CD14-positive monocyte (primary cell): ENCODE data around the gene RNF212. TPM values are rescaled to one million over a fixed set of nuclear protein-coding genes. Genes with fewer than 3 reads are reported as not detected.

Experiments
- DNase-seq, 3 donors: peaks; one replicate each; pipeline ENCODE4 v3.0.0-alpha.2; 2011 to 2022
- H2AFZ ChIP-seq: 2 replicates; pipeline ENCODE4 v1.6.0; 2012; ENCODE audit warnings: mild to moderate bottlenecking, low read depth, low read length, inconsistent platforms; ENCODE audit not compliant: insufficient read depth, poor library complexity, severe bottlenecking
- H3K27ac ChIP-seq, 2 donors: 1 replicate in 1 of 2; 2 replicates in 1 of 2; pipeline ENCODE4 v1.5.1; 2012 to 2013; ENCODE audit warnings: low read length in 2 of 2, control low read depth in 1 of 2, inconsistent platforms in 1 of 2, low read depth in 1 of 2, mild to moderate bottlenecking in 1 of 2
- H3K27me3 ChIP-seq, 2 donors: one replicate each; pipeline versions ENCODE4 v1.6.0 to v1.6.1; 2011 to 2013; ENCODE audit warnings: low read length in 2 of 2; ENCODE audit not compliant: control insufficient read depth in 2 of 2, insufficient read depth in 2 of 2
- H3K36me3 ChIP-seq, 2 donors: replicated peaks in 1 of 2; 1 replicate in 1 of 2; 2 replicates in 1 of 2; pipeline versions ENCODE4 v1.5.1 to v1.6.1; 2012 to 2013; ENCODE audit warnings: low read length in 2 of 2, control low read depth in 1 of 2, inconsistent platforms in 1 of 2, mild to moderate bottlenecking in 1 of 2; ENCODE audit not compliant: insufficient read depth in 2 of 2, control insufficient read depth in 1 of 2
- H3K4me1 ChIP-seq, 2 donors: 1 replicate in 1 of 2; 2 replicates in 1 of 2; pipeline versions ENCODE4 v1.5.1 to v1.6.1; 2012 to 2013; ENCODE audit warnings: low read length in 2 of 2, control low read depth in 1 of 2, inconsistent platforms in 1 of 2, mild to moderate bottlenecking in 1 of 2, moderate library complexity in 1 of 2; ENCODE audit not compliant: insufficient read depth in 2 of 2, control insufficient read depth in 1 of 2
- H3K4me2 ChIP-seq: replicated peaks from 2 replicates; pipeline ENCODE3; 2012; ENCODE audit warnings: low read length, moderate library complexity, mild to moderate bottlenecking; ENCODE audit not compliant: poor library complexity, severe bottlenecking; ENCODE audit errors: extremely low read depth
- H3K4me3 ChIP-seq, 3 experiments: fragments of 200-600 bp in 1 of 3; sonication (generic) in 1 of 3; replicated peaks in 1 of 3; 1 replicate in 2 of 3; 2 replicates in 1 of 3; pipeline ENCODE4 v1.5.1; 2011 to 2013; ENCODE audit warnings: low read length in 3 of 3, mild to moderate bottlenecking in 3 of 3, control low read depth in 2 of 3, low read depth in 2 of 3, inconsistent platforms in 1 of 3, moderate library complexity in 1 of 3
- H3K79me2 ChIP-seq: 2 replicates; pipeline ENCODE4 v1.6.0; 2012; ENCODE audit warnings: mild to moderate bottlenecking, control low read depth, inconsistent platforms, low read length, moderate library complexity; ENCODE audit not compliant: insufficient read depth
- H3K9ac ChIP-seq: 2 replicates; pipeline ENCODE4 v1.6.0; 2017; ENCODE audit warnings: low read length, mild to moderate bottlenecking; ENCODE audit not compliant: insufficient read depth, poor library complexity, severe bottlenecking
- H3K9me3 ChIP-seq, 2 donors: replicated peaks in 1 of 2; 1 replicate in 1 of 2; 2 replicates in 1 of 2; pipeline versions ENCODE4 v1.5.1 to v1.6.1; 2012 to 2013; ENCODE audit warnings: low read length in 2 of 2, control low read depth in 1 of 2; ENCODE audit not compliant: control insufficient read depth in 1 of 2, insufficient read depth in 1 of 2
- H4K20me1 ChIP-seq: 2 replicates; pipeline ENCODE4 v1.6.0; 2012; ENCODE audit warnings: mild to moderate bottlenecking, low read length, control low read depth, moderate library complexity; ENCODE audit not compliant: insufficient read depth
- H3K27ac Mint-ChIP-seq, 7 donors: one replicate each; pipeline ENCODE4 v1.8.0; 2020; ENCODE audit warnings: mild to moderate bottlenecking in 7 of 7, mixed read lengths in 7 of 7, moderate library complexity in 6 of 7, inconsistent platforms in 2 of 7
- H3K27me3 Mint-ChIP-seq, 3 donors: one replicate each; pipeline ENCODE4 v1.8.0; 2021 to 2022; ENCODE audit warnings: low read depth in 3 of 3, mild to moderate bottlenecking in 3 of 3, mixed read lengths in 3 of 3, moderate library complexity in 3 of 3, inconsistent platforms in 1 of 3
- H3K36me3 Mint-ChIP-seq, 2 donors: one replicate each; pipeline ENCODE4 v1.8.0; 2020; ENCODE audit warnings: mixed read lengths in 2 of 2, inconsistent platforms in 1 of 2, mild to moderate bottlenecking in 1 of 2
- H3K4me1 Mint-ChIP-seq: one replicate; pipeline ENCODE4 v1.8.0; 2020; ENCODE audit warnings: mild to moderate bottlenecking, mixed read lengths
- H3K4me3 Mint-ChIP-seq, 2 donors: one replicate each; pipeline ENCODE4 v1.8.0; 2020; ENCODE audit warnings: mild to moderate bottlenecking in 2 of 2, mixed read lengths in 2 of 2, moderate library complexity in 1 of 2
- H3K9me3 Mint-ChIP-seq, 7 donors: one replicate each; pipeline ENCODE4 v1.8.0; 2020 to 2022; ENCODE audit warnings: mixed read lengths in 7 of 7, mild to moderate bottlenecking in 6 of 7, moderate library complexity in 6 of 7, inconsistent platforms in 2 of 7
- WGBS: methylation state at CpG from one replicate; pipeline ENCODE4 v1.1.5; 2013; ENCODE audit warnings: missing lambda C conversion rate; ENCODE audit not compliant: insufficient coverage; 5-methylcytosine and 5-hydroxymethylcytosine counted together
- intact Hi-C, 2 donors: fragments of 100-400 bp; cut with micrococcal nuclease; formaldehyde crosslinking; loops; one replicate each; pipeline versions ENCODE4 v1.15.0 to v1.15.1; 2023
- polyA plus RNA-seq, 3 donors: library from polyadenylated mRNA; depleted of rRNA in 1 of 3; unstranded in 2 of 3; stranded (reverse) in 1 of 3; fragments of 300-500 nt in 2 of 3; fragments of >200 nt in 1 of 3; fragmentation: Illumina TruSeq in 2 of 3; gene quantifications; 1 replicate in 2 of 3; 2 replicates in 1 of 3; pipeline ENCODE4 v1.2.3, GENCODE V29; 2012 to 2021
- TF ChIP-seq, protein P1 (sequence below): fragments of 200-600 bp; IDR thresholded peaks from one replicate; pipeline ENCODE4 v1.8.0; 2022; ENCODE audit warnings: antibody characterized with exemption, mild to moderate bottlenecking

RNF212 gene
- polyA plus RNA-seq, 3 donors, result 0.17 to 0.83 TPM; not detected in 1

DNA sequence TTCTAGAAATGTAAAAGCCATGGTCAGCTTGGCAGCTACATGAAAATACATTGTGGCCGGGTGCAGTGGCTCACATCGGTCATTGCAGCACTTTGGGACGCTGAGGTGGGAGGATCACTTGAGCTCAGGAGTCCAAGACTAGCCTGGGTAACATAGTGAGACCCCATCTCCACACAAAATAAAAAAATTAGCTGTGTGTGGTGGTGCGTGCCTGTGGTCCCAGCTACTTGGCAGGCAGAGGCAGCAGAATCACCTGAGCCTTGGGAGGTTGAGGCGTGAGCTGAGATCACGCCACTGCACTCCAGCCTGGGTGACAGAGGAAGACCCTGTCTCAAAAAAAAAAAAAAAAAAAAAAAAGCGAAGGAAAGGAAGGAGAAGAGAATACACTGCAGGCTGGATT lies 29.0 kb downstream of the RNF212 start:
- 80% methylated on average over 1 of the region's 7 CpGs for WGBS
- Mint-ChIP-seq H3K36me3 (peaks cover 0 to 3% of the 10 kb centered on the region in 2 donors), H3K4me3 (no peak overlapping the region), H3K27ac (peak overlapping the region in 1 of 7 donors; percentile 30), H3K4me1 (peaks cover 26% of the 10 kb centered on the region), H3K9me3 (peaks cover 6 to 24% (median 19%) of the 10 kb centered on the region in 7 donors), H3K27me3 (peaks cover 6 to 11% (median 9%) of the 10 kb centered on the region in 3 donors)
- Histone ChIP-seq H3K27me3 (no peaks in the 10 kb centered on the region), H3K36me3 (no peaks in the 10 kb centered on the region), H4K20me1 (no peaks in the 10 kb centered on the region), H3K9ac (no peak overlapping the region), H3K4me1 (peaks cover 22 to 24% of the 10 kb centered on the region in 2 donors), H2AFZ (no peak overlapping the region), H3K4me3 (no peak overlapping the region), H3K27ac (no peak overlapping the region), H3K9me3 (peaks cover 8 to 15% of the 10 kb centered on the region in 2 donors), H3K4me2 (no peak overlapping the region), H3K79me2 (no peaks in the 10 kb centered on the region)
- intact Hi-C loops, result loop anchor here in 1 of 2 donors (5.0 kb wide), 1 partner anchor 42 kb away; no protein-coding TSS in a partner anchor
- TF ChIP-seq, protein P1, sequence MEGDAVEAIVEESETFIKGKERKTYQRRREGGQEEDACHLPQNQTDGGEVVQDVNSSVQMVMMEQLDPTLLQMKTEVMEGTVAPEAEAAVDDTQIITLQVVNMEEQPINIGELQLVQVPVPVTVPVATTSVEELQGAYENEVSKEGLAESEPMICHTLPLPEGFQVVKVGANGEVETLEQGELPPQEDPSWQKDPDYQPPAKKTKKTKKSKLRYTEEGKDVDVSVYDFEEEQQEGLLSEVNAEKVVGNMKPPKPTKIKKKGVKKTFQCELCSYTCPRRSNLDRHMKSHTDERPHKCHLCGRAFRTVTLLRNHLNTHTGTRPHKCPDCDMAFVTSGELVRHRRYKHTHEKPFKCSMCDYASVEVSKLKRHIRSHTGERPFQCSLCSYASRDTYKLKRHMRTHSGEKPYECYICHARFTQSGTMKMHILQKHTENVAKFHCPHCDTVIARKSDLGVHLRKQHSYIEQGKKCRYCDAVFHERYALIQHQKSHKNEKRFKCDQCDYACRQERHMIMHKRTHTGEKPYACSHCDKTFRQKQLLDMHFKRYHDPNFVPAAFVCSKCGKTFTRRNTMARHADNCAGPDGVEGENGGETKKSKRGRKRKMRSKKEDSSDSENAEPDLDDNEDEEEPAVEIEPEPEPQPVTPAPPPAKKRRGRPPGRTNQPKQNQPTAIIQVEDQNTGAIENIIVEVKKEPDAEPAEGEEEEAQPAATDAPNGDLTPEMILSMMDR, result no peak
- DNase-seq, result no peak

DNA sequence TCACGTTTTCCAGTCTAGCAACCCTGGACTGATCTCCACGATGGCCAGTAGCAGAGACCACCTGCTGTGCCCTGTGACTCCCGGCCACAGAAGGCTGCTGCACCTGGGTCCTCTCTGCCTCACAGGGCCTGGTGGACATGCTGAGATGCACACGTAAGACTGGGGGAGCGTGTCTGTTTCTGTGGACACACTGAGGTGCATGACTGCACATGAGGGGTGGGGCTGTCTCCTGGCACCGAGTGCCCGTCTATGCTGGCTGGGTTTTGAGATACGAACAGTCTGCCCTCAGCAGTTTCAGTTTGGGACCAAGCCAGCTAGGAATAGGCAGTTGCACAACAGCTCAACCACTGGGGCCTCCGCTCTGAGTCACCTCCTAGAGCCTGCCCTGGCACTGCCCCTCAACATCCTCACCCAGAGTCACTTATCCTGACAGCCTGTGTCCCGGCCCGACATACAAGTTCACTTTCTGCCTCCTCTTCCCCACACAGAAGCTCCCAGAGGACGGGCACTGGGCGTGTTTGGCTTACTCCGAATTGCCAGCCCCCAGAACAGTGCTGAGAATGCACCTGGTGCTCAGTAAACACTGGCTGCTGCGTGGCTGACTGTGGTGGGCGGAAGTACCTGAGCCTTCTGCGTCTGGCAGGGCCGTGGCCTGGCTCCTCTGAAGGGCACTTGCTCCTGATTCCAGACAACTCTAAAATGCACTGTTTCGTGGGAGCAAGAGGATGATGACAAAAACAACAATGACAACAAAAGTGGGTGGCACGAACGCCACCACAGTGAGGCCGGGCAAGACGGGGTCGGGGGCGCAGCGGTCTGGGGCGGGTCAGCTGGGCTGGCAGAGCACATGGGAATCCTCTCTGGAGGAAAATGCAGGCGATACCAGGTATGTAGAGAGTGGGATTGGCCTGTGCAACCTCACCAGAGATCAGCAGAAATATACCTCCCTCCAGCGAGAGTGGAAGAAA lies 30.9 kb downstream of the RNF212 start:
- TF ChIP-seq, protein P1, result no peak
- Histone ChIP-seq H2AFZ (peak overlapping the region; percentile 19), H3K4me3 (peak overlapping the region in 1 of 3 experiments; percentile 41), H3K9me3 (peaks cover 0 to 3% of the 10 kb centered on the region in 2 donors), H4K20me1 (no peaks in the 10 kb centered on the region), H3K9ac (peak overlapping the region; percentile 45), H3K27me3 (no peaks in the 10 kb centered on the region), H3K4me1 (peaks cover 22 to 24% of the 10 kb centered on the region in 2 donors), H3K27ac (peak overlapping the region; percentile 30 to 71), H3K79me2 (no peaks in the 10 kb centered on the region), H3K36me3 (no peaks in the 10 kb centered on the region), H3K4me2 (peak overlapping the region; percentile 52)
- Mint-ChIP-seq H3K36me3 (peaks cover 0 to 3% of the 10 kb centered on the region in 2 donors), H3K4me3 (peak overlapping the region; percentile 54 to 77), H3K9me3 (peaks cover 0 to 11% (median under 1%) of the 10 kb centered on the region in 7 donors), H3K4me1 (peaks cover 26% of the 10 kb centered on the region), H3K27me3 (peaks cover 10 to 14% (median 11%) of the 10 kb centered on the region in 3 donors), H3K27ac (peak overlapping the region; percentile 82 to 94 (median 92))
- intact Hi-C loops, result loop anchor here in 1 of 2 donors (5.0 kb wide), 1 partner anchor 40 kb away; no protein-coding TSS in a partner anchor
- peak; percentile 89 to 92 (median 90) for DNase-seq
- 44% methylated on average over 22 of the region's 29 CpGs for WGBS
